Lower leg skin (tissue), 4 donors: ENCODE data around the gene CLEC20A. TPM values are rescaled to one million over a fixed set of nuclear protein-coding genes. Genes with fewer than 3 reads are reported as not detected.

Source experiments
- DNase-seq, 2 donors: peaks; one replicate each; pipeline ENCODE4 v3.0.0-alpha.2; 2019; ENCODE audit warnings: low spot score in 2 of 2
- H3K4me3 ChIP-seq: fragments of 200-600 bp; sonication (generic); 2 replicates; pipeline ENCODE4 v1.5.1; 2017; ENCODE audit warnings: mild to moderate bottlenecking, low read depth; ENCODE audit not compliant: poor library complexity, severe bottlenecking
- POLR2A ChIP-seq, 2 donors: fragments of 450-650 bp; IDR thresholded peaks; one replicate each; pipeline ENCODE4 v1.6.1; 2016 to 2017; ENCODE audit warnings: antibody characterized with exemption in 2 of 2, mild to moderate bottlenecking in 1 of 2, moderate library complexity in 1 of 2
- WGBS, 2 donors: methylation state at CpG; one replicate each; pipeline ENCODE4 v1.1.5; 2018; 5-methylcytosine and 5-hydroxymethylcytosine counted together
- intact Hi-C: fragments of 100-400 bp; cut with DNase I; formaldehyde crosslinking; loops from one replicate; pipeline ENCODE4 v1.15.0; 2023; ENCODE audit warnings: low total_unique reads
- total RNA-seq, 4 donors: library from RNA; depleted of rRNA; stranded (reverse); fragments of >200 nt; gene quantifications; one replicate each; pipeline ENCODE4 v1.1.0, GENCODE V29; 2016
- TF ChIP-seq, protein P1 (sequence below), 3 donors: fragments of 450-650 bp; IDR thresholded peaks; one replicate each; pipeline ENCODE4 v1.5.1; 2016; ENCODE audit warnings: antibody characterized with exemption in 3 of 3, mild to moderate bottlenecking in 3 of 3, moderate library complexity in 2 of 3

CLEC20A gene
- total RNA-seq, 4 donors from 2014 or later: not detected

DNA sequence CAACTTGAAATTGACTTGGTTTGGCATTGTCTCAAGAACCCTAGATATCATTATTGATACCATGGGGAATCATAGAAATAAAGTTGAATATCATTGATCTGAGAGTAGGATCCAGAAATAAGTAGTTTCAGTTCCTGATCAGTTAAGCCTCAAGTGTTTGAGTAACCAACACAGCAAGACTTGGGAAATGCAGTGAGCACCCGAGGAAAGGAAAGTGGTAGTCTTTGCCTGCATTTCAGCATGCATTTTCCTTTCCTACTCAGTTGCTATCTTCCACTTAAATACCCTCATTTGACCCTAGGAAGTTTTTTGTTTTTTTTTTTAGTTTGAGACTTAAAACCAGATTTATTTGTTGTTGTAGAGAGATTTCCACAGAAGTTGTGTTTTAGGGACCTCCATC is 18.9 kb downstream of the CLEC20A start:
- TF ChIP-seq POLR2A (IDR thresholded peaks at IDR 0.05): no peak
- TF ChIP-seq, protein P1, sequence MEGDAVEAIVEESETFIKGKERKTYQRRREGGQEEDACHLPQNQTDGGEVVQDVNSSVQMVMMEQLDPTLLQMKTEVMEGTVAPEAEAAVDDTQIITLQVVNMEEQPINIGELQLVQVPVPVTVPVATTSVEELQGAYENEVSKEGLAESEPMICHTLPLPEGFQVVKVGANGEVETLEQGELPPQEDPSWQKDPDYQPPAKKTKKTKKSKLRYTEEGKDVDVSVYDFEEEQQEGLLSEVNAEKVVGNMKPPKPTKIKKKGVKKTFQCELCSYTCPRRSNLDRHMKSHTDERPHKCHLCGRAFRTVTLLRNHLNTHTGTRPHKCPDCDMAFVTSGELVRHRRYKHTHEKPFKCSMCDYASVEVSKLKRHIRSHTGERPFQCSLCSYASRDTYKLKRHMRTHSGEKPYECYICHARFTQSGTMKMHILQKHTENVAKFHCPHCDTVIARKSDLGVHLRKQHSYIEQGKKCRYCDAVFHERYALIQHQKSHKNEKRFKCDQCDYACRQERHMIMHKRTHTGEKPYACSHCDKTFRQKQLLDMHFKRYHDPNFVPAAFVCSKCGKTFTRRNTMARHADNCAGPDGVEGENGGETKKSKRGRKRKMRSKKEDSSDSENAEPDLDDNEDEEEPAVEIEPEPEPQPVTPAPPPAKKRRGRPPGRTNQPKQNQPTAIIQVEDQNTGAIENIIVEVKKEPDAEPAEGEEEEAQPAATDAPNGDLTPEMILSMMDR (IDR thresholded peaks at IDR 0.05): no peak
- WGBS, 2 donors: 58 to 70% methylated on average over 1 of the region's 1 CpG
- intact Hi-C loops: no loop called here
- no peak overlapping the region for H3K4me3 ChIP-seq
- DNase-seq: no peak

- intact Hi-C loops: no loop called here
- 72 to 90% methylated on average over 4 of the region's 4 CpGs for WGBS, 2 donors
- no peak overlapping the region for H3K4me3 ChIP-seq
- TF ChIP-seq, protein P1 (IDR thresholded peaks at IDR 0.05): no peak
- TF ChIP-seq POLR2A (IDR thresholded peaks at IDR 0.05): no peak
- no peak for DNase-seq
Observed at GRCh38 chr1:178477373-178477772, 19.4 kb downstream of the CLEC20A start.

GRCh38 chr1:178472531-178472930 is 24.2 kb downstream of the CLEC20A start:
- no peak overlapping the region for H3K4me3 ChIP-seq
- intact Hi-C loops: no loop called here
- DNase-seq: no peak

DNA sequence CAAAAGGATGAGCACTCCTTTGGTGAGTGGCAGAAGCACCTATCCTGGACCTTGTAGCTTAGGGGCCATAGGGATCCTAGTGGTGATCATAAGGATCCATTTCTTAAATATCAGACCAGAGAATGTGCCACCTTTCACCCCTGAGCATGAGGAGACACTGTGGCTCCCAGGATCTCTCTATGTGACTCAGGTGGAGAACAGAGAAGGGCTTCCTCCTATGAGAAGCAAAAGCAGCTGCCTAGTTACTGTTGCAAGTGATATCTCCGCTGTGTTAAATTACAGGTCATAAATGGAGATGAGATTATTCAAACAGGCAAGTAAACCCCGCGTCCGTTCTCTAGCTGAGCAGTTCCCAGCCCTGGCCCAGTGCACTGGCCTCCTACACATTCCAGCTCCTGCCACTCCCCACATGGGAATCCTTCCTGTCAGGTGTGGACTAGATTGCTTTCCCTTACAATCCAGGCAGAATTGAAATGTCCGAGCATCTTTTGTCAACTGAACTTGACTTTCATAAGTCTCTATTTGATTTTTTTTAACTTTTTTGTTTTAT is 26.3 kb downstream of the CLEC20A start:
- WGBS, 2 donors: 59 to 69% methylated on average over 5 of the region's 5 CpGs

More at GRCh38 chr1:178472531-178472930, 24.2 kb downstream of the CLEC20A start:
- TF ChIP-seq POLR2A (IDR thresholded peaks at IDR 0.05): no peak
- TF ChIP-seq, protein P1 (IDR thresholded peaks at IDR 0.05): no peak

DNA sequence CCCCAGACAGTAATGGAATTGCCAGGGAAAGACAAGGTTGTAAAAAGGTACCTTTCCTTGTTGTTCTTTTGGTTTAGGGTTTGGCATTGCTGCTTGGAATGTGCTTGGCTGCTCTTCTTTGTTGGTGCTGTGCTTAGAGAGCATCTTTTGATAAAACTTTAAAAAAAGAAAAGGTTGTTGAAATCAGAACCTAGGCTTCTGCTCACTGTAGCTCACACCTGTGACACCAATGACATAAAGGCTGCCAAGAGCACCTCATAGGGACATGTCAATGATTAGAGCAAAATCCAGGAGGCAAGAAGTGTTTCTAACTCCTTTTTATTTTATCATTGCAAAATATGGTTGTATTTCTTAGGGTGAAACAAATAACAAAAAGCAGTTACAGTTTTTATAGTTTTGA is 28.9 kb downstream of the CLEC20A start:
- intact Hi-C loops: no loop called here
- TF ChIP-seq, protein P1 (IDR thresholded peaks at IDR 0.05): no peak
- no peak for TF ChIP-seq POLR2A (IDR thresholded peaks at IDR 0.05)
- no peak overlapping the region for H3K4me3 ChIP-seq
- DNase-seq: no peak

More for the DNA sequence above, 26.3 kb downstream of the CLEC20A start:
- H3K4me3 ChIP-seq: no peak overlapping the region
- no peak for DNase-seq
- intact Hi-C loops: no loop called here
- TF ChIP-seq, protein P1 (IDR thresholded peaks at IDR 0.05): no peak
- TF ChIP-seq POLR2A (IDR thresholded peaks at IDR 0.05): no peak

DNA sequence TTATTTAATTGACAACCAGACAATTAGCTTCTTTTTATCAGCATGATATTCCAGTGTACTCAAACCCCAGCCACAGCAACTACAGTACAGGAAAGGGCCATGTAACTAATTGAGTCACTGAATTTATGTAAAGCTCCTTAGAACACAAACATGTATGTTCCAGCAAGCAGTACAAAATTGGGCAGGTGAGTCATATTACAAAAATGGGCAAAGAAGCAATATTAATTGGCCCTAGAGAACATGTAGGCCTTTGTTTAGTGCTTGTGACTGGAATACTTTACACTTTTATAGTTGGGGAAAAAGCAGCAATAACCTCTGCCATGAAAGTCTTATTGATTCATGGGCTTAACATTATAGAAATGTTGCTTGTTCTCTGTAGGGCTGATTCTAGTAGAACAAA is 31.8 kb downstream of the CLEC20A start:
- TF ChIP-seq, protein P1 (IDR thresholded peaks at IDR 0.05): no peak
- TF ChIP-seq POLR2A (IDR thresholded peaks at IDR 0.05): no peak
- no peak for DNase-seq
- intact Hi-C loops: no loop called here
- no peak overlapping the region for H3K4me3 ChIP-seq
